ENCODE data around the gene AKAP13. TPM values are rescaled to one million over a fixed set of nuclear protein-coding genes. Genes with fewer than 3 reads are reported as not detected.
A peak's percentile ranks its signal among the peaks of the same experiment; 100 is the strongest.
"Not testable (repeated sequence)": the region's sequence is repeated elsewhere in the genome, so short reads cannot be mapped to it uniquely, and the experiment has no call there.

The AKAP13 gene
- total RNA-seq, 1 donor from 2014 or later, result 196 TPM

- not testable (repeated sequence) for DNase-seq (ENCODE audit: low spot score)
Observed at GRCh38 chr15:85441854-85442253, 61.5 kb downstream of the AKAP13 start.

- no peak for DNase-seq (ENCODE audit: low spot score)
Observed at GRCh38 chr15:85443046-85443445, 62.6 kb downstream of the AKAP13 start.

GRCh38 chr15:85443593-85444087, 63.2 kb downstream of the AKAP13 start:
- DNase-seq (ENCODE audit: low spot score), result peak; percentile 21

GRCh38 chr15:85444122-85444745, 63.8 kb downstream of the AKAP13 start:
- no peak for DNase-seq (ENCODE audit: low spot score)

- no peak for DNase-seq (ENCODE audit: low spot score)
Observed at GRCh38 chr15:85445361-85445760, 65.0 kb downstream of the AKAP13 start.

GRCh38 chr15:85451099-85451700, 70.8 kb downstream of the AKAP13 start:
- DNase-seq (ENCODE audit: low spot score), result no peak

GRCh38 chr15:85452436-85452835, 72.0 kb downstream of the AKAP13 start:
- no peak for DNase-seq (ENCODE audit: low spot score)

- DNase-seq (ENCODE audit: low spot score), result no peak
Observed at GRCh38 chr15:85453144-85453872, 72.9 kb downstream of the AKAP13 start.

GRCh38 chr15:85454403-85454802, 74.0 kb downstream of the AKAP13 start:
- no peak for DNase-seq (ENCODE audit: low spot score)

GRCh38 chr15:85455891-85456290, 75.5 kb downstream of the AKAP13 start:
- DNase-seq (ENCODE audit: low spot score), result peak; percentile 23

- DNase-seq (ENCODE audit: low spot score), result no peak
Observed at GRCh38 chr15:85456798-85457197, 76.4 kb downstream of the AKAP13 start.

GRCh38 chr15:85457392-85457968, 77.1 kb downstream of the AKAP13 start:
- DNase-seq (ENCODE audit: low spot score), result no peak

GRCh38 chr15:85458764-85459163, 78.4 kb downstream of the AKAP13 start:
- no peak for DNase-seq (ENCODE audit: low spot score)

GRCh38 chr15:85462029-85462428, 81.6 kb downstream of the AKAP13 start:
- no peak for DNase-seq (ENCODE audit: low spot score)

- no peak for DNase-seq (ENCODE audit: low spot score)
Observed at GRCh38 chr15:85463276-85463892, 83.0 kb downstream of the AKAP13 start.

GRCh38 chr15:85463976-85464375, 83.6 kb downstream of the AKAP13 start:
- DNase-seq (ENCODE audit: low spot score), result no peak

GRCh38 chr15:85464471-85464870, 84.1 kb downstream of the AKAP13 start:
- DNase-seq (ENCODE audit: low spot score), result no peak

GRCh38 chr15:85470563-85471271, 90.3 kb downstream of the AKAP13 start:
- no peak for DNase-seq (ENCODE audit: low spot score)

- DNase-seq (ENCODE audit: low spot score), result no peak
Observed at GRCh38 chr15:85472349-85472748, 91.9 kb downstream of the AKAP13 start.

- DNase-seq (ENCODE audit: low spot score), result peak; percentile 36
Observed at GRCh38 chr15:85473455-85473854, 93.1 kb downstream of the AKAP13 start.

GRCh38 chr15:85474700-85475316, 94.4 kb downstream of the AKAP13 start:
- DNase-seq (ENCODE audit: low spot score), result no peak

Measured in umbilical cord (tissue), 2 donors.